ENCODE data around the gene CR1.
"Not testable (repeated sequence)": the region's sequence is repeated elsewhere in the genome, so short reads cannot be mapped to it uniquely, and the experiment has no call there.

CR1 gene

DNA sequence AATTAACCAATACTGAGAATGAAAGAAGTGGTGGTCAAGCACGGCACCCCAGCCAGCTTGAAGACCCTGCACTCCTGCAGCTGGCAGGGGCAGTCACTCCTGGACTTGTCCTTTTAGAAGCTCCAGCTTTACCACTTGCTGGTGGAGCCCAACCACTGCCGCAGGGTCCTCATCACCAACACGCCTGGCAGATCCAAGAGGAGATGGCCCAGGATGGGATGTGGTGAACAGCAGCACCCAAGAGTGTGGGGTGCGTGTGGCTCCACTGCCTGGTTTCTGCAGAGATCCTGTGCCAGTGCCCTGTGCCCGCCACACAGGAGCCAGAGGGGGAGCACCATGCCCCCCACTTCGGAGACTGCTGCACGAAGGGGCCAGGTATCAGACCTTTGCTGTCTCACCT, 162.5 kb downstream of the CR1 start:
- H3K4me1 Mint-ChIP-seq (ENCODE audit: low read depth), result no peaks in the 10 kb centered on the region
- H3K9me3 Mint-ChIP-seq (ENCODE audit: low read depth), result no peaks in the 10 kb centered on the region
- no peaks in the 10 kb centered on the region for H3K36me3 Mint-ChIP-seq
- no peak overlapping the region for H3K27ac Mint-ChIP-seq
- no peak overlapping the region for H3K4me3 Mint-ChIP-seq
- peaks cover 4% of the 10 kb centered on the region for H3K27me3 Mint-ChIP-seq

DNA sequence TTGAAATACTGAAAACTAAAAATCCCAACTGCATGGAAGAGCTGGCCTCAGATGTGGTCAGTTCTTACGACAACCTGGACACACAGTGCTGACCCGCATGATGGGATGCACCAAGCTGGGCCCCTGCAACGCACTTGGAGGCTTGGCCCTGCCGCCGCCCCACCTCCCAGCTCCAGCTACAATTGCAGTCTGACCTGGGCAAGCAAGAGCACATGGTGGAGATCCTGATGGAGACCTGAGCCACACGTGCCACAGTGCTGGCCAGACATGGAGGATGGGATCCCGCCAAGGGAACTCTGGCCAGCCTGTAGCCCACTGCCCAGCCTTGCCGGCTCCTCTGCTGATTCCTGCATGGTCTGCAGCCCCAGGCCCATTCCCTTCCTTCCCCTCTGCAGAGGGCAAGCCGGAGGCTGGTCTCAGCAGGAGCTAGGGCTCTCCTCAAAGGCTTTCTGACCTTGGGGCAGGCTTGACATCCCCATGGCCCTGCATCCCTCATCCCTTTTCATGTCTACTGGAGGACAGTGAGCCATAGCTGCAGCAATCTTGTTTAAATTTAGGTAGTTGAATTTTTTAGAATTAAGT, 163.0 kb downstream of the CR1 start:
- Mint-ChIP-seq H3K36me3 (no peaks in the 10 kb centered on the region), H3K4me1 (ENCODE audit: low read depth) (no peaks in the 10 kb centered on the region), H3K27me3 (peaks cover 4% of the 10 kb centered on the region), H3K27ac (no peak overlapping the region), H3K4me3 (no peak overlapping the region), H3K9me3 (ENCODE audit: low read depth) (no peaks in the 10 kb centered on the region)

DNA sequence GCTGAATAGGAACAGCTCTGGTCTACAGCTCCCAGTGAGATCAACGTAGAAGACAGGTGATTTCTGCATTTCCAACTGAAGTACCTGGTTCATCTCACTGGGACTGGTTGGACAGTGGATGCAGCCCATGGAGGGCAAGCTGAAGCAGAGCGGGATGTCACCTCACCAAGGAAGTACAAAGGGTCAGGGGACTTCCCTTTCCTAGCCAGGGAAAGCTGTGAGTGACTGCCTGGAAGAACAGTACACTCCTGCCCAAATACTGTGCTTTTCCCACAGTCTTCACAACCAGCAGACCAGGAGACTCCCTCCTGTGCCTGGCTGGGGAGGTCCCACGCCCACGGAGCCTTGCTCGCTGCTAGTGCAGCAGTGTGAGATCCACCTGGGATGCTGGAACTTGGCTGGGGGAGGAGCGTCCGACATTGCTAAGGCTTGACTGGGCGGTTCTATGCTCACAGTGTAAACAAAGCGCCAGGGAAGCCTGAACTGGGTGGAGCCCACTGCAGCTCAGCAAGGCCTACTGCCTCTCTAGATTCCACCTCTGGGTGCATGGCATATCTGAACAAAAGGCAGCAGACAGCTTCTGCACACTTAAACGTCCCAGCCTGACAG, 163.7 kb downstream of the CR1 start:
- Mint-ChIP-seq H3K4me3 (no peak overlapping the region), H3K36me3 (no peaks in the 10 kb centered on the region), H3K4me1 (ENCODE audit: low read depth) (no peaks in the 10 kb centered on the region), H3K9me3 (ENCODE audit: low read depth) (no peaks in the 10 kb centered on the region), H3K27me3 (peaks cover 5% of the 10 kb centered on the region), H3K27ac (no peak overlapping the region)

DNA sequence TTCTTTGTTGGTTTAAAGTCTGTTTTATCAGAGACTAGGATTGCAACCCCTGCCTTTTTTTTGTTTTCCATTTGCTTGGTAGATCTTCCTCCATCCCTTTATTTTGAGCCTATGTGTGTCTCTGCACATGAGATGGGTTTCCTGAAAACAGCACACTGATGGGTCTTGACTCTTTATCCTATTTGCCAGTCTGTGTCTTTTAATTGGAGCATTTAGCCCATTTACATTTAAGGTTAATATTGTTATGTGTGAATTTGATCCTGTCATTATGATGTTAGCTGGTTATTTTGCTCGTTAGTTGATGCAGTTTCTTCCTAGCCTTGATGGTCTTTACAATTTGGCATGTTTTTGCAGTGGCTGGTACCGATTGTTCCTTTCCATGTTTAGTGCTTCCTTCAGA, 165.5 kb downstream of the CR1 start:
- peaks cover 11% of the 10 kb centered on the region for H3K27me3 Mint-ChIP-seq
- H3K36me3 Mint-ChIP-seq; H3K27ac Mint-ChIP-seq; H3K4me1 Mint-ChIP-seq (ENCODE audit: low read depth); H3K4me3 Mint-ChIP-seq; H3K9me3 Mint-ChIP-seq (ENCODE audit: low read depth): not testable (repeated sequence)

DNA sequence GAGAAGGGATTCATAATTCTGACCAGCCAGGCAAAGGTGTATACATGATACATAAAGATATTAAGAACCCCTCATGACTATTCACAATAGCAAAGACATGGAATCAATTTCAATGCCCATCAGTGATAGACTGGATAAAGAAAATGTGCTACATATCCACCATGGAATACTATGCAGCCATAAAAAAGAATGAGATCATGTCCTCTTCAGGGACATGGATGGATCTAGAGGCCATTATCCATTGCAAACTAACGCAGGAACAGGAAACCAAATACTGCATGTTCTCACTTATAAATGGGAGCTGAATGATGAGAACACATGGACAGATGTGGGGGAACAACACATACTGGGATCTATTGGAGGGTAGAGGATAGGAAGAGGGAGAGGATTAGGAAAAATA, 170.4 kb downstream of the CR1 start:
- H3K36me3 Mint-ChIP-seq, result peaks cover 9% of the 10 kb centered on the region
- H3K27ac Mint-ChIP-seq, result no peak overlapping the region
- H3K9me3 Mint-ChIP-seq (ENCODE audit: low read depth), result peaks cover 7% of the 10 kb centered on the region
- H3K27me3 Mint-ChIP-seq, result peaks cover 46% of the 10 kb centered on the region
- peaks cover 4% of the 10 kb centered on the region for H3K4me1 Mint-ChIP-seq (ENCODE audit: low read depth)
- no peak overlapping the region for H3K4me3 Mint-ChIP-seq

DNA sequence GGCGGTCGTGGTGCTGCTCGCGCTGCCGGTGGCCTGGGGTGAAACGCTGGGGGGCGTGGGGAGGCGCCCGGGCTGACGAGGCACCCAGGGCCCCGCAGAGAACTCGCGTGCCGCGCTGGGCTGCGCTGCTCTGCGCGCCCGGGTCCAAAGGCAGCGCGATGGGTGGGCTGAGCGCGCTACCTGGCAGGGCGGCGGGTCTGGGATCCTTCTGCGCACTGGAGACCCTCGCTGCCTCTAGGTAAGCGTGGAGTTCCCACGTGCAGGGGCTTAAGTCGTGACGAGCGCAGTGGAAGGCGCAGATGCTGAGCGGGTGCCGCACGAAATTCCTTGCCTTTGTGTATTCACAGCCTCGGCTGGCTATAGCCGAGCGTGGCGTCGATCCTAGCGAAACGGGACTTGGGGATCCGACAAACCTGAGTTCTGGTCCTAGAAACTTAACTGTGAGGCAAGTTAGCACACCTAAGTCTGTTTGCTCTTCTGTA, 173.6 kb downstream of the CR1 start:
- Mint-ChIP-seq H3K4me3 (no peak overlapping the region), H3K27ac (no peak overlapping the region), H3K9me3 (ENCODE audit: low read depth) (peaks cover 7% of the 10 kb centered on the region), H3K4me1 (ENCODE audit: low read depth) (peaks cover 4% of the 10 kb centered on the region), H3K36me3 (peaks cover 9% of the 10 kb centered on the region), H3K27me3 (peaks cover 59% of the 10 kb centered on the region)

DNA sequence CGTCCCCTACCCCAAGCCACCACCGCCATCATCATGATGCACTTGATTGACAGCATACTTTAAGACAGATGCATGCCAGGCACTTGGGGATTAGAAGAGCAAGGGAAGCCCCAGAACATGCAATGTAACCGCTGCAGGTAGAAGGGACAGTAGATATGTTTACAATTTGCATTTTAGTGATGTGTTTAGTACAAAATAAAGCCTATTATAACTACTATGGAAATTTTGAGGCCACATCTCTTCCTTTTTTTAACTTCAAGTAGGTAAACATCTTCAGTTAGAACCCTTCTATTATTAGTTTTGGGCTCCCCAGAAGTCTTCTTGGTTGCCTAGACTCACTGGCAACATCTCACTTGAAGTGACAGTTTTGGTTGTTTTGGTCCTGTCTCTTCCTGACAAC, 174.2 kb downstream of the CR1 start:
- peaks cover 58% of the 10 kb centered on the region for H3K27me3 Mint-ChIP-seq

DNA sequence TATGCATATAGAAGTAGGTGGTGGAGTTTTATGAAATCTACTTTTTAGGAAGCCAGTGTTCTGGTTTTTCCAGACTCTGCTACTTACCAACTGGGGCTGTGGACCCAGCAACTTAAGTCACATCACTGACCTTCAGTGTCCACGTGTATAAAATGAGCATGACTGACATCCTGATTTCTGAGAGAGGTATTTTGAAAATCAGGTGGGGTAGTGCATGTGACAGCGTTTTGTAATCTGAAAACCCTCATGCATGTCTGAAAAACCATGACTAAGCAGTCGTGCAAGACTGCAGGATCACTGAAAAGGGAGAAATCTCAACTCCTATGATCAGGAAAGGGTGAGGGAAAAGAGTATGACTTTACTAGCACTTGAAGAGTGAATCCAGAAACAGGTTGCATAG, 175.0 kb downstream of the CR1 start:
- peaks cover 4% of the 10 kb centered on the region for H3K4me1 Mint-ChIP-seq (ENCODE audit: low read depth)
- H3K36me3 Mint-ChIP-seq, result peaks cover 8% of the 10 kb centered on the region
- H3K27ac Mint-ChIP-seq, result no peak overlapping the region
- peaks cover 58% of the 10 kb centered on the region for H3K27me3 Mint-ChIP-seq
- H3K9me3 Mint-ChIP-seq (ENCODE audit: low read depth), result peaks cover 7% of the 10 kb centered on the region
- no peak overlapping the region for H3K4me3 Mint-ChIP-seq

More for the DNA sequence above, 174.2 kb downstream of the CR1 start:
- Mint-ChIP-seq H3K36me3 (peaks cover 9% of the 10 kb centered on the region), H3K4me1 (ENCODE audit: low read depth) (peaks cover 4% of the 10 kb centered on the region), H3K4me3 (no peak overlapping the region), H3K9me3 (ENCODE audit: low read depth) (peaks cover 7% of the 10 kb centered on the region), H3K27ac (no peak overlapping the region)

DNA sequence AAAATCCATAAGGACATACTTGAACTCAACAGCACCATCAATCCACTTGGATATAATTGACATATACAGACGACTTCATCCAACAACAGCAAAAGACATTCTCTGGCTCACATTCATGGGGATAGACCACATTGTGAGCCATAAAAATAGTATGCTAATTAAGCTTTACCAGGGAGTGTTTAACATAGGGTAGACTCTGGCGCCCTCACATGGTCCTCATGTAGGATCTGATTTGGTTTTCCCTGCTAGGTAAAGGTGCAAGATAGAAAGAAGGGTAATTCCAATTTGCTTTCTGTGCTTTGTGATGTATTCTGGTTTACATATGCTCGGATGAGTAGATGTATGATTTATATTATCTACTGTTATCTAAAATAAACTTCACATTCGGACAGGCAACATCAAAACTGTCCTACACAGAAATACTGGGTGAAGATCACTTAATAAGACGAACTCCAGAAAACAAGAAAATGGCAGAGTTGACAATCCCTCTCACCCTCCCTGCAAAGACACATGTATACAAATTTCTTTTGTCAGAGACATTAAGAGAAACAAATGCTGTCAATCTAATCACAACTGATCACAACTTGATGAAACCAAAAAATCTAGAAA, 176.7 kb downstream of the CR1 start:
- Mint-ChIP-seq H3K4me1 (ENCODE audit: low read depth) (peaks cover 4% of the 10 kb centered on the region), H3K4me3 (no peak overlapping the region), H3K9me3 (ENCODE audit: low read depth) (no peaks in the 10 kb centered on the region), H3K27me3 (peaks cover 44% of the 10 kb centered on the region), H3K36me3 (no peaks in the 10 kb centered on the region), H3K27ac (no peak overlapping the region)

DNA sequence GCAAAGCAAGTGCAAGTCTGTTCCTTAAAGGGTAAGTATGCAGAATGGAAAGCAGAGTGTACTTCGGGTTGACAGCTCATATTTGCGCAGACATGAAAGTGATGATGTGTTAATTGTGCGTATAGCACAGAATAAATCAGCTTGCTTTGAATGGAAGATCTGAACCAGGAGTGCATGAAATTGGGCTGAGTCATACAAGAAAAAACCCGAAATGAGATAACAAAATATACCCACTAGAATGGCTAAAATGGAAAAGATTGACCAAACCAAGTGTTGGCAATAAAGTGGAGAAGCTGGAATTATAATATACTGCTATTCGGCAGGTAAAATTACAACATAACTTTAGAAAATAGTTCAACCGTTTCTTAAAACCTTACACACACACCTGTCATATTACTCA, 177.4 kb downstream of the CR1 start:
- Mint-ChIP-seq H3K36me3 (no peaks in the 10 kb centered on the region), H3K27ac (no peak overlapping the region), H3K9me3 (ENCODE audit: low read depth) (no peaks in the 10 kb centered on the region), H3K4me1 (ENCODE audit: low read depth) (peaks cover 4% of the 10 kb centered on the region), H3K4me3 (no peak overlapping the region), H3K27me3 (peaks cover 37% of the 10 kb centered on the region)

DNA sequence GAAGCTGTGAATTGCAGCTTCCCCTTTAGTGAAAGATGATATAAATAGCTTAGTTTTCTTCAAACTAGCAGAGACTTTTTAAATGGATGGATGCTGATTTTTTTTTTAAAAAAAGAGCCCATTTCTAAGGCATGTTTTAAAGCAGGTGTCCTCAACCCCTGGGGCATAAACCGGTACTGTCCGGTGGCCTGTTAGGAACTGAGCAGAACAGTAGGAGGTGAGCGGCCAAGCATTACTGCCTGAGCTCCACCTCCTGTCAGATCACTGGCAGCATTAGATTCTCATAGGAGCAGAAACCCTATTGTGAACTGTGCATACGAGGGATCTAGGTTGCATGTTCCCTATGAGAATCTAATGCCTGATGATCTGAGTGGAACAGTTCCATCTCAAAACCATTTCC, 180.2 kb downstream of the CR1 start:
- Mint-ChIP-seq H3K27me3 (peaks cover 18% of the 10 kb centered on the region), H3K36me3 (no peaks in the 10 kb centered on the region), H3K9me3 (ENCODE audit: low read depth) (no peaks in the 10 kb centered on the region), H3K4me1 (ENCODE audit: low read depth) (no peaks in the 10 kb centered on the region), H3K27ac (no peak overlapping the region), H3K4me3 (no peak overlapping the region)

DNA sequence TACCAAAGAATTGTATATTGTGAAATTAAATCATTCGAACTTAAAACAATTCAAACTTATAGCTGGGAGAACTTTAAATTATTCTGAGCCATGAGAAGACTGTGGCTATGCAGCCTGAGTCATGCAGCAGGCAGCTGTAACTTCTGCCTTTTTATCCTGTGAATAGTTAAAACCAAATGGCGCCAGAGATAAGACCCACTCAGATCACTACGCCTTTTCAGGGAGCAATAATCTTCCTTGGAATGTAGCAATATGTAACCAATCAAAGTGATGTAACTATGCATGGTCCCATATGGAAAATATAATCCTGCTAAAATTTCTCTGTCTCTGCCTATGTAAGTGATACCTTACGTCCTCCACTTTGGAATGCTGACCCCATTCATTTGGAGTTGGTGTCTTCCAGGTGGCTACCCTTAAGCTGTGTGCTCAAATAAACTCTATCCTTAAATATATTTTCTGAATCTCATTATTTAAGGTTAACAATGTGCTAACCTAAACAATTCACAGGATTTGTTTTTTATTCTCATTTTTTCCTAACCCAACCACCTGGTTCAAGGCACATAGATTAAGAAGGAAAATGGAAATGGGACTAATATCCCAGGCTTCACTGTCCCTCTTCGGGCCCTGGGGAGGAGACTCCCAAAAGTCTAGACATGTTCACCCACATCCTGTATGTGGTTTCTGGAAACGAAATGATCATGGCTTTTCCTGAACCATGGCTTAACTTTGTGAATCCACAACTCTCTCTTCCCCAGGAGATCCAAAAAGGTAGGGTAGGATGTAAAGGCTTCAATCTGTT, 184.8 kb downstream of the CR1 start:
- H3K27me3 Mint-ChIP-seq; H3K4me1 Mint-ChIP-seq (ENCODE audit: low read depth); H3K4me3 Mint-ChIP-seq; H3K9me3 Mint-ChIP-seq (ENCODE audit: low read depth); H3K27ac Mint-ChIP-seq; H3K36me3 Mint-ChIP-seq: not testable (repeated sequence)

DNA sequence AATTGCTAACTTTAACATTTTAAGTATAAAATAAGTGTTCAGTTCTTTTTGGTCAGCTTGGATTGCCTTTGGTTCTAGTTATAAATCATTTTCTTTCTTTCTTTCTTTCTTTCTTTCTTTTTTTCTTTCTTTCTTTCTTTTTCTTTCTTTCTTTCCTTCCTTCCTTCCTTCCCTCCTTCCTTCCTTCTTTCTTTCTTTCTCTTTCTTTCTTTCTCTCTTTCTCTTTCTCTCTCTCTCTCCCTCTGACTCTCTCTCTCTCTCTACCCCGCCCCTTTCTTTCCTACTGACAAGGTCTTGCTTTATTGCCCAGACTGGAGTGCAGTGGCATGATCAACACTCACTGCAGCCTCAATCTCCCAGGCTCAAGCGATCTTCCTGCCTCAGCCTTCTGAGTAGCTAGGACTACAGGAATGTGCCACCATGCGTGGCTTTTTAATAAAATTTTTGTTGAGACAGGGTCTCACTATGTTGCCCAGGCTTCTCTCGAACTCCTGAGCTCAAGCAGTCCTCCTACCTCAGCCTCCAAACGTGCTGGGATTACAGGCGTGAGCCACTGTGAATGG, 187.0 kb downstream of the CR1 start:
- not testable (repeated sequence) for H3K36me3 Mint-ChIP-seq; H3K9me3 Mint-ChIP-seq (ENCODE audit: low read depth); H3K4me3 Mint-ChIP-seq; H3K27ac Mint-ChIP-seq; H3K27me3 Mint-ChIP-seq; H3K4me1 Mint-ChIP-seq (ENCODE audit: low read depth)

DNA sequence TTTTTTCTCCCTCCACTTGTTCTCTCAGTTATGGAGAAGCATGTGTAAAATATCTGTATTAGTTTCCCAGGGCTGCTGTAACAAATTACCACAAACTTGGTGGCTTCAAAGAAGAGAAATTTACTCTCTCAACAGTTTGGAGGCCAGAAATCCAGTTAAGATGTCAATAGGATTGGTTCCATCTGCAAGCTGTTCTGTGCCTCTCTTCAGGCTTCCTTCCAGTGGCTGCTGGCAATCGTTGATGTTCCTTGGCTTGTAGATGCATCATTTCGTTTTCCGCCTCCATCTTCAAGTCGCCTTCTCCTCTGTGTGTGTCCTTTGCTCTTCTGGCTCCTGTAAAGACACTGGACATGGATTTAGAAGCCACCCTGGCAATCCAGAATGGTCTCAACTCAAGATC, 194.6 kb downstream of the CR1 start:
- peaks cover 13% of the 10 kb centered on the region for H3K27me3 Mint-ChIP-seq
- H3K9me3 Mint-ChIP-seq (ENCODE audit: low read depth); H3K36me3 Mint-ChIP-seq; H3K27ac Mint-ChIP-seq; H3K4me1 Mint-ChIP-seq (ENCODE audit: low read depth); H3K4me3 Mint-ChIP-seq: not testable (repeated sequence)

DNA sequence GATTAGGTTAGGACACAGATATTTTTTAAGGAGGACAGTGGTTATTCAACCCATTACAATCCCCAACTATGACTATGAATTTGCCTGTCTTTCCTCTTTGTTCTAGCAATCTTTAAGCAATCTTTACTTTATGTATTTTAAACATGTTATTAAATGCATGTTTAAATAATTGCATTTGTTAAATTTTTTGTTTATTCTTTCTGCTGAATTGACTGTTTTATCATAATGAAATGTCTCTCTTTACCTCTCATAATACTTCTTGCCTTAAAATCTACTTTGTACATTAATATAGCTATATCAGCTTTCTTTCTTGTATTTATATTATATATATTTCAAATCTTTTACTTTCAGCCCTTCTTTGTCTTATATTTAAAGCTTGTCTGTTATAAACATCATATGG, 195.1 kb downstream of the CR1 start:
- Mint-ChIP-seq H3K9me3 (ENCODE audit: low read depth) (no peaks in the 10 kb centered on the region), H3K27me3 (peaks cover 13% of the 10 kb centered on the region), H3K4me1 (ENCODE audit: low read depth) (no peaks in the 10 kb centered on the region), H3K4me3 (no peak overlapping the region), H3K27ac (no peak overlapping the region), H3K36me3 (no peaks in the 10 kb centered on the region)
